Hepatocyte (in vitro differentiated cells): ENCODE measurements around the gene RIPOR1.

ENCODE experiments used
- CTCF ChIP-seq: fragments of 200-600 bp; sonication (generic); IDR thresholded peaks from 2 replicates; pipeline ENCODE4 v1.5.1; 2016; ENCODE audit warnings: antibody characterized with exemption, mild to moderate bottlenecking; ENCODE audit not compliant: poor library complexity
- EZH2 ChIP-seq: fragments of 200-600 bp; sonication (generic); IDR thresholded peaks from 2 replicates; pipeline ENCODE4 v1.6.1; 2016; ENCODE audit warnings: antibody characterized with exemption, mild to moderate bottlenecking, borderline replicate concordance
- EZH2phosphoT487 ChIP-seq: fragments of 200-600 bp; sonication (generic); IDR thresholded peaks from one replicate; pipeline ENCODE4 v1.6.1; 2018; ENCODE audit warnings: antibody characterized with exemption, mild to moderate bottlenecking, low read depth, moderate library complexity; ENCODE audit not compliant: unreplicated experiment, severe bottlenecking

DNA sequence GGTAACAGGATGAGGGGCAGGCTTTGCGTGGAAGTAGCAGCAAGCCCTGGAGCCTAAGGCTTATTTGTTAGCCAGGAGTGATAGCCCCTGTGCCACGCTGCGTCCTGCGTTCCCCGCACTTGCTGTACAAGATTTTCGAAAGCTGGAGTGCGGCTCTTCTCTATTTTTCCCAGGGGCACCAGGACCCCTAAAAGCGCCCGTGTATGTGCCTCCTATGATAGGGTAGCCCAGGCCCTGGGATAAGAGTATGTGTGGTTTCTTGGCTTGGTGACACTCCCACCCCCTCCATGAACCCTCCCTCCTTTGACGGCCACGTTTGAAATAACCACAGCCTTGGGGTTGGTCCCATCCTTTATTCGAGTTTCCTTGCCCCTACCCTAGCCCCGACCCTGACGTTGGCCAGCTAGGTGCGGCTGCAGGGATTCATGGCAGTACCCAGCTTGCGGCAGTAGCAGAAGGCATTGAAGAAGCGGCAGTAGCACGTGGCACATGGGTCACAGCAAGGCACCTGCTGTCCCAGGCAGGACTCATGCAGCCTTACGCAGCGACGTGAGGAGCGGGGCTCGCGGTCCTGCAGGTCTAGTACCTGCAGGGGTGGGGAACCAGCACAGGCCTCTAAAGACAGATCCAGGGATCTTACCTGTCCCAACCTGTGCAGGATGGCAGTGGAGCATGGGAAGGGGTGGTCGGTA lies 46.2 kb upstream of the RIPOR1 start:
- TF ChIP-seq CTCF = no peak
- TF ChIP-seq EZH2 = no peak
- TF ChIP-seq EZH2phosphoT487 = no peak
